WTC11 (cell line): ENCODE measurements around the gene CILP2. TPM values are rescaled to one million over a fixed set of nuclear protein-coding genes. Genes with fewer than 3 reads are reported as not detected.

Experiments
- ATAC-seq: fragments of 200-7000 bp; cut with Tn5 transposase; 2 replicates; pipeline ENCODE4 v1.10.0; 2021; ENCODE audit warnings: mild to moderate bottlenecking, moderate library complexity
- CTCF ChIA-PET: fragments of 300-600 bp; sonication (Branson Sonifier 250); formaldehyde crosslinking; loops from one replicate; lab custom pipeline; 2021; ENCODE audit warnings: antibody characterized with exemption; lab: Charles Lee
- POLR2A ChIA-PET: fragments of 350-600 bp; sonication (Branson Sonifier 250); formaldehyde crosslinking; loops from one replicate; lab custom pipeline; 2021; ENCODE audit warnings: antibody characterized with exemption; lab: Charles Lee
- DNase-seq: peaks from one replicate; pipeline ENCODE4 v3.0.0; 2021; ENCODE audit warnings: low spot score
- H3K27ac Mint-ChIP-seq: 2 replicates; pipeline ENCODE4 v1.8.0; 2021; ENCODE audit warnings: mixed read lengths
- H3K27me3 Mint-ChIP-seq: 2 replicates; pipeline ENCODE4 v1.8.0; 2021; ENCODE audit warnings: low read depth, mild to moderate bottlenecking, moderate library complexity, mixed read lengths
- H3K36me3 Mint-ChIP-seq: 2 replicates; pipeline ENCODE4 v1.8.0; 2021; ENCODE audit warnings: mixed read lengths
- H3K4me1 Mint-ChIP-seq: 2 replicates; pipeline ENCODE4 v1.8.0; 2022; ENCODE audit warnings: mixed read lengths
- H3K4me3 Mint-ChIP-seq: 2 replicates; pipeline ENCODE4 v1.8.0; 2021; ENCODE audit warnings: mild to moderate bottlenecking, moderate library complexity, mixed read lengths
- H3K9me3 Mint-ChIP-seq: 2 replicates; pipeline ENCODE4 v1.8.0; 2021; ENCODE audit warnings: mixed read lengths
- ATF2 ChIP-seq: sonication (generic); formaldehyde crosslinking; IDR thresholded peaks from 2 replicates; pipeline ENCODE4 v1.8.1; 2022; ENCODE audit warnings: low read depth, missing genetic modification reagents, borderline replicate concordance
- CTCF ChIP-seq: fragments of 200-600 bp; IDR thresholded peaks from 2 replicates; pipeline ENCODE4 v1.8.0; 2022; ENCODE audit warnings: antibody characterized with exemption
- GTF2I ChIP-seq: fragments of 250-450 bp; sonication (Bioruptor Pico); conservative IDR thresholded peaks from 2 replicates; pipeline ENCODE4 v1.4.0; 2021; ENCODE audit warnings: mild to moderate bottlenecking
- NR1H2 ChIP-seq: sonication (generic); formaldehyde crosslinking; IDR thresholded peaks from 2 replicates; pipeline ENCODE4 v1.9.0; 2021; ENCODE audit warnings: mild to moderate bottlenecking, moderate library complexity, missing genetic modification reagents
- RORB ChIP-seq: fragments of 250-450 bp; sonication (Bioruptor Pico); IDR thresholded peaks from 2 replicates; pipeline ENCODE4 v1.9.0; 2021; ENCODE audit warnings: mild to moderate bottlenecking
- TEAD4 ChIP-seq: sonication (generic); formaldehyde crosslinking; IDR thresholded peaks from 2 replicates; pipeline ENCODE4 v1.8.0; 2022; ENCODE audit warnings: mild to moderate bottlenecking, missing genetic modification reagents
- ZNF138 ChIP-seq: sonication (generic); formaldehyde crosslinking; conservative IDR thresholded peaks from 2 replicates; pipeline ENCODE4 v1.8.1; 2022; ENCODE audit warnings: mild to moderate bottlenecking, moderate library complexity, missing genetic modification reagents
- ZNF263 ChIP-seq: sonication (generic); formaldehyde crosslinking; IDR thresholded peaks from 2 replicates; pipeline ENCODE4 v1.8.1; 2022; ENCODE audit warnings: low read depth, mild to moderate bottlenecking, moderate library complexity, missing genetic modification reagents
- ZNF317 ChIP-seq: sonication (generic); formaldehyde crosslinking; IDR thresholded peaks from 2 replicates; pipeline ENCODE4 v1.8.1; 2023; ENCODE audit warnings: low read depth, mild to moderate bottlenecking, moderate library complexity, missing genetic modification reagents, borderline replicate concordance
- ZNF396 ChIP-seq: fragments of 250-450 bp; sonication (Bioruptor Pico); IDR thresholded peaks from 2 replicates; pipeline ENCODE4 v1.8.0; 2021; ENCODE audit warnings: mild to moderate bottlenecking, moderate library complexity, borderline replicate concordance
- ZNF512 ChIP-seq: sonication (generic); formaldehyde crosslinking; IDR thresholded peaks from 2 replicates; pipeline ENCODE4 v1.8.1; 2022; ENCODE audit warnings: missing genetic modification reagents, borderline replicate concordance
- total RNA-seq: library from RNA; stranded (reverse); gene quantifications from 3 replicates; pipeline ENCODE4 v1.2.3, GENCODE V29; 2021
- TF ChIP-seq, protein P1 (sequence below): sonication (generic); formaldehyde crosslinking; IDR thresholded peaks from 2 replicates; pipeline ENCODE4 v1.8.1; 2022; ENCODE audit warnings: low read depth, mild to moderate bottlenecking, moderate library complexity, missing genetic modification reagents, borderline replicate concordance
- TF ChIP-seq, protein P2 (sequence below): sonication (generic); formaldehyde crosslinking; IDR thresholded peaks from 2 replicates; pipeline ENCODE4 v1.8.1; 2023; ENCODE audit warnings: mild to moderate bottlenecking, moderate library complexity, missing genetic modification reagents

The CILP2 gene
- total RNA-seq, 1 experiment from 2014 or later, result 7.9 TPM

- TF ChIP-seq ZNF317 (CRISPR knock-in tag) (no peak), ZNF396 (CRISPR knock-in tag) (no peak), ZNF138 (CRISPR knock-in tag) (no peak), NR1H2 (no peak), GTF2I (CRISPR knock-in tag) (no peak), ZNF512 (CRISPR knock-in tag) (no peak), ATF2 (CRISPR knock-in tag) (no peak), CTCF (no peak), RORB (CRISPR knock-in tag) (no peak)
- TF ChIP-seq, protein P1, sequence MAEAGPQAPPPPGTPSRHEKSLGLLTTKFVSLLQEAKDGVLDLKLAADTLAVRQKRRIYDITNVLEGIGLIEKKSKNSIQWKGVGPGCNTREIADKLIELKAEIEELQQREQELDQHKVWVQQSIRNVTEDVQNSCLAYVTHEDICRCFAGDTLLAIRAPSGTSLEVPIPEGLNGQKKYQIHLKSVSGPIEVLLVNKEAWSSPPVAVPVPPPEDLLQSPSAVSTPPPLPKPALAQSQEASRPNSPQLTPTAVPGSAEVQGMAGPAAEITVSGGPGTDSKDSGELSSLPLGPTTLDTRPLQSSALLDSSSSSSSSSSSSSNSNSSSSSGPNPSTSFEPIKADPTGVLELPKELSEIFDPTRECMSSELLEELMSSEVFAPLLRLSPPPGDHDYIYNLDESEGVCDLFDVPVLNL (CRISPR knock-in tag), result no peak
Observed at GRCh38 chr19:19489804-19490204, 48.3 kb upstream of the CILP2 start (continued).

DNA sequence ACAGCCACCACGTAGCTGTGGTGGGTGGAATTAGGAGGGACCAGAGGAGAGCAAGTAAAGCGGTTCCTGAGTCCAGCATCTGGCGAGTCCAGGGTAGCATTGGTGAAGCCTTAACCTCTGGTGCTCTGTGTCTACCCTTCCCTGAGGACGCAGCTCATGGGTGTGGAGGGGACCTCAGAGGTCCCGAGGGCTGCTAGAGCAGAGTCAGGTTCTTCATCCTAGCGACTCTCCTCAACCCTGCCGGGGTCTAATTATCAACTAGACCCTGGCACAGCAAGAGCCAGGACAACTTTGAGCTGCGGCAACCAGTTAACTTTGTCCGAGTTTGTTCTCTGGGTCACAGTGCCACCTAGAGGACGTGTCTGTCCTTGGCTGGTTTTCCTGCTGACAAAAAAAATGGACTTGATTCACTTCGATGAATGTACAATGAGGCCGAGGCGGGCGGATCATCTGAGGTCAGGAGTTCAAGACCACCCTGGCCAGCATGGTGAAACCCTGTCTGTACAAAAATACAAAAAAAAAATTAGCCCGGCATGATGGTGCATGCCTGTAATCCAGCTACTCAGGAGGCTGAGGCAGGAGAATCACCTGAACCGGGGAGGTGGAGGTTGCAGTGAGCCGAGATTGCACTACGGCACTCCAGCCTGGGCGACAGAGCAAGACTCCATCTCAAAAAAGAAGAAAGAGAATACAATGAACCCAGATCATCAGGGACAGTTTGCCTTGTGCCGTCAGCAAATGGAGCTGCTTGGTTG, 47.7 kb upstream of the CILP2 start:
- TF ChIP-seq ZNF263, result no peak
- TF ChIP-seq, protein P2, sequence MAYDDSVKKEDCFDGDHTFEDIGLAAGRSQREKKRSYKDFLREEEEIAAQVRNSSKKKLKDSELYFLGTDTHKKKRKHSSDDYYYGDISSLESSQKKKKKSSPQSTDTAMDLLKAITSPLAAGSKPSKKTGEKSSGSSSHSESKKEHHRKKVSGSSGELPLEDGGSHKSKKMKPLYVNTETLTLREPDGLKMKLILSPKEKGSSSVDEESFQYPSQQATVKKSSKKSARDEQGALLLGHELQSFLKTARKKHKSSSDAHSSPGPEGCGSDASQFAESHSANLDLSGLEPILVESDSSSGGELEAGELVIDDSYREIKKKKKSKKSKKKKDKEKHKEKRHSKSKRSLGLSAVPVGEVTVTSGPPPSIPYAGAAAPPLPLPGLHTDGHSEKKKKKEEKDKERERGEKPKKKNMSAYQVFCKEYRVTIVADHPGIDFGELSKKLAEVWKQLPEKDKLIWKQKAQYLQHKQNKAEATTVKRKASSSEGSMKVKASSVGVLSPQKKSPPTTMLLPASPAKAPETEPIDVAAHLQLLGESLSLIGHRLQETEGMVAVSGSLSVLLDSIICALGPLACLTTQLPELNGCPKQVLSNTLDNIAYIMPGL, result 0 out of 2 replicates have a peak, but pooled peaks have one; percentile 31
- peak; percentile 65 for TF ChIP-seq CTCF
- TF ChIP-seq TEAD4 (CRISPR knock-in tag), result no peak
- no peak for TF ChIP-seq ZNF138 (CRISPR knock-in tag)
- TF ChIP-seq, all 79 proteins: peak for 2
- POLR2A ChIA-PET, result interaction anchor here (0.6 to 2.2 kb wide), 4 partner anchors 25 to 225 kb away, joined by 3 to 8 read pairs (median 4); partner anchors contain the start of genes GATAD2A, NDUFA13 and TSSK6
- CTCF ChIA-PET, result interaction anchor here (0.5 to 5.2 kb wide), 29 partner anchors 15 to 266 kb away, joined by 3 to 84 read pairs (median 4); partner anchors contain the start of genes GATAD2A, NDUFA13 and TSSK6
- H3K4me1 Mint-ChIP-seq, result peaks cover 46% of the 10 kb centered on the region
- H3K27me3 Mint-ChIP-seq, result no peaks in the 10 kb centered on the region
- peaks cover 28% of the 10 kb centered on the region for H3K36me3 Mint-ChIP-seq
- H3K27ac Mint-ChIP-seq, result peak overlapping the region; percentile 99
- peak; percentile 51 for ATAC-seq
- H3K9me3 Mint-ChIP-seq, result no peaks in the 10 kb centered on the region
- H3K4me3 Mint-ChIP-seq, result no peak overlapping the region
- peak; percentile 82 for DNase-seq
